ENCODE measurements around the gene TDRD5. TPM values are rescaled to one million over a fixed set of nuclear protein-coding genes. Genes with fewer than 3 reads are reported as not detected.

Gene TDRD5
- total and polyA plus RNA-seq, 12 donors: 0.07 TPM; not detected in 11

DNA sequence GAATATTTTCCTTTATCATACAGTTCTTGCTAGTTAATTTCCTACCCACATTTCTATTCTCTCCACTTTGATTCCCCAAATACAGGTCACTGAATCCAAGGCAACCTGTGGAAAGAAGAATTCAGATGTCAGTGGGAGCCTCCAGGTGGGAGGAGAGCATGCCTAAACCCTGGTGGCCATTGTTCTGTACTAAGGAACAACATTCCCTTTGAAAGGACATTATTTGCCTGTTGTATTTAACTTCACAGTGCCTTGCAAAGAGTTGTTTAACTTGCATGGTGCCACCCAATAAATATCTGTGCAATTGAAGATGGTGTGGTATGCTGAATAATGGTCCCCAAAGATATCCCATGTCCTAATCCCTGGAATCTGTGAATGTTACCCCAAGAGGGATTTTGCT is 37.2 kb upstream of the TDRD5 start:
- H3K27me3 ChIP-seq: peaks cover 0 to 4% (median 0%) of the 10 kb centered on the region in 7 donors
- no peak overlapping the region for H3K4me3 ChIP-seq
- no peaks in the 10 kb centered on the region for H3K36me3 ChIP-seq
- DNase-seq: no peak
- TF ChIP-seq, protein P1, sequence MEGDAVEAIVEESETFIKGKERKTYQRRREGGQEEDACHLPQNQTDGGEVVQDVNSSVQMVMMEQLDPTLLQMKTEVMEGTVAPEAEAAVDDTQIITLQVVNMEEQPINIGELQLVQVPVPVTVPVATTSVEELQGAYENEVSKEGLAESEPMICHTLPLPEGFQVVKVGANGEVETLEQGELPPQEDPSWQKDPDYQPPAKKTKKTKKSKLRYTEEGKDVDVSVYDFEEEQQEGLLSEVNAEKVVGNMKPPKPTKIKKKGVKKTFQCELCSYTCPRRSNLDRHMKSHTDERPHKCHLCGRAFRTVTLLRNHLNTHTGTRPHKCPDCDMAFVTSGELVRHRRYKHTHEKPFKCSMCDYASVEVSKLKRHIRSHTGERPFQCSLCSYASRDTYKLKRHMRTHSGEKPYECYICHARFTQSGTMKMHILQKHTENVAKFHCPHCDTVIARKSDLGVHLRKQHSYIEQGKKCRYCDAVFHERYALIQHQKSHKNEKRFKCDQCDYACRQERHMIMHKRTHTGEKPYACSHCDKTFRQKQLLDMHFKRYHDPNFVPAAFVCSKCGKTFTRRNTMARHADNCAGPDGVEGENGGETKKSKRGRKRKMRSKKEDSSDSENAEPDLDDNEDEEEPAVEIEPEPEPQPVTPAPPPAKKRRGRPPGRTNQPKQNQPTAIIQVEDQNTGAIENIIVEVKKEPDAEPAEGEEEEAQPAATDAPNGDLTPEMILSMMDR (IDR thresholded peaks at IDR 0.05): no peak
- intact Hi-C loops (cut with DNase I): no loop called here
- no peak for ATAC-seq
- H3K4me1 ChIP-seq: peaks cover 0 to 4% (median 0%) of the 10 kb centered on the region in 9 donors
- H3K27ac ChIP-seq: no peak overlapping the region
- no peaks in the 10 kb centered on the region for H3K9me3 ChIP-seq

DNA sequence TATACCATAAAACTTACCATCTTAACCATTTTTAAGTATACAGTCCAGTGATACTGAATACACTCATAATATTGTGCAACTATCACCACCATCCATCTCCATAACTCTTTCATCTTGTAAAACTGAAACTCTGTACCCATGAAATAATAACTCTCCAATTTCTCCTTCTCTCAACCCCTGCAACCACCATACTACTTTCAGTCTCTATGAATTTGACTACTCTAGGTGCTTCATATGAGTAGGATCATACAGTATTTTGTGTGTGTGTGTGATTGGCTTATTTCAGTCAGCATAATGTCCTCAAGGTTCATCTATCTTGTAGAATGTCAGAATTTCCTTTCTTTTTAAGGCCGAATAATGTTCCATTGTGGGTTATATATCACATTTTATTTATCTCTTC is 33.6 kb upstream of the TDRD5 start:
- TF ChIP-seq, protein P1 (IDR thresholded peaks at IDR 0.05): no peak
- intact Hi-C loops (cut with DNase I): no loop called here
- Histone ChIP-seq H3K9me3 (peaks cover 0 to 4% (median 0%) of the 10 kb centered on the region in 11 donors), H3K27me3 (peaks cover 0 to 11% (median 0%) of the 10 kb centered on the region in 7 donors), H3K4me1 (no peaks in the 10 kb centered on the region), H3K4me3 (no peak overlapping the region), H3K36me3 (no peaks in the 10 kb centered on the region), H3K27ac (no peak overlapping the region)
- ATAC-seq: no peak
- WGBS, 2 donors: 92% methylated on average over 1 of the region's 1 CpG
- no peak for DNase-seq

GRCh38 chr1:179575497-179576314 is 15.9 kb upstream of the TDRD5 start, which contains the start of gene NPHS2:
TSS of gene NPHS2 (minus strand) at chr1:179575948. CDS start at chr1:179575864, 84 bp downstream.
- intact Hi-C loops (cut with DNase I): no loop called here
- H3K27me3 ChIP-seq: peaks cover 0 to 89% (median 76%) of the 10 kb centered on the region in 7 donors
- TF ChIP-seq, protein P1 (IDR thresholded peaks at IDR 0.05): no peak
- H3K36me3 ChIP-seq: no peaks in the 10 kb centered on the region
- ATAC-seq (peak in 1 of 8 donors; percentile 44), DNase-seq (no peak)
- no peaks in the 10 kb centered on the region for H3K9me3 ChIP-seq
- H3K4me1 ChIP-seq: peaks cover 0 to 10% (median 4%) of the 10 kb centered on the region in 9 donors
- H3K27ac ChIP-seq: no peak within 1 kb of the TSS
- WGBS, 2 donors: 2 to 3% methylated on average over 62 to 77 of the region's 77 CpGs
- peak within 1 kb of the TSS in 1 of 10 donors; percentile 18 for H3K4me3 ChIP-seq

GRCh38 chr1:179576509-179576908 is 15.1 kb upstream of the TDRD5 start:
- 26 to 30% methylated on average over 5 of the region's 5 CpGs for WGBS, 2 donors
- Histone ChIP-seq H3K27ac (no peak overlapping the region), H3K4me1 (peaks cover 0 to 10% (median 4%) of the 10 kb centered on the region in 9 donors), H3K36me3 (no peaks in the 10 kb centered on the region), H3K9me3 (no peaks in the 10 kb centered on the region), H3K27me3 (peaks cover 0 to 88% (median 76%) of the 10 kb centered on the region in 7 donors), H3K4me3 (no peak overlapping the region)
- no peak for DNase-seq
- ATAC-seq: no peak
- TF ChIP-seq, protein P1 (IDR thresholded peaks at IDR 0.05): no peak
- intact Hi-C loops (cut with DNase I): no loop called here

Measured in heart right ventricle (tissue), 16 donors.